K562 (cell line): Measurements from ENCODE around the gene HGS. TPM values are rescaled to one million over a fixed set of nuclear protein-coding genes. Genes with fewer than 3 reads are reported as not detected.

Source experiments
- CBFA2T2 ChIP-seq: fragments of 450-650 bp; conservative IDR thresholded peaks from 2 replicates; pipeline ENCODE4 v1.6.1; 2017; ENCODE audit warnings: mild to moderate bottlenecking
- CBFB ChIP-seq: sonication (generic); formaldehyde crosslinking; IDR thresholded peaks from 2 replicates; pipeline ENCODE4 v1.4.0; 2020; ENCODE audit warnings: mild to moderate bottlenecking, missing genetic modification reagents
- CBX1 ChIP-seq: sonication (generic); IDR thresholded peaks from 2 replicates; pipeline ENCODE4 v1.6.1; 2016; ENCODE audit warnings: antibody characterized with exemption, low read depth, mild to moderate bottlenecking
- HBP1 ChIP-seq: fragments of 450-650 bp; formaldehyde crosslinking; IDR thresholded peaks from 2 replicates; pipeline ENCODE4 v1.4.0; 2022; ENCODE audit warnings: missing genetic modification characterization
- ILF3 ChIP-seq: fragments of 450-650 bp; IDR thresholded peaks from 2 replicates; pipeline ENCODE4 v1.6.1; 2018; ENCODE audit warnings: antibody characterized with exemption, mild to moderate bottlenecking, moderate library complexity, borderline replicate concordance
- KDM4B ChIP-seq, 2 experiments: fragments of 450-650 bp in 1 of 2; sonication (generic) in 1 of 2; IDR thresholded peaks; 2 replicates each; pipeline ENCODE4 v1.6.1; 2016 to 2017; ENCODE audit warnings: borderline replicate concordance in 2 of 2, antibody characterized with exemption in 1 of 2, low read depth in 1 of 2, mild to moderate bottlenecking in 1 of 2
- MAFG ChIP-seq: fragments of 450-650 bp; conservative IDR thresholded peaks from 2 replicates; pipeline ENCODE4 v1.6.1; 2016; ENCODE audit warnings: missing genetic modification characterization, missing compliant biosample characterization
- NCOA1 ChIP-seq: fragments of 450-650 bp; IDR thresholded peaks from 2 replicates; pipeline ENCODE4 v1.6.1; 2016; ENCODE audit warnings: low read depth
- NCOA4 ChIP-seq: fragments of 450-650 bp; IDR thresholded peaks from 2 replicates; pipeline ENCODE4 v1.6.1; 2018; ENCODE audit warnings: mild to moderate bottlenecking; ENCODE audit not compliant: partially characterized antibody
- NR2C1 ChIP-seq, 2 experiments: fragments of 450-650 bp; IDR thresholded peaks; 2 replicates each; pipeline ENCODE4 v1.6.1; 2017; ENCODE audit warnings: mild to moderate bottlenecking in 2 of 2, antibody characterized with exemption in 1 of 2, inconsistent platforms in 1 of 2, missing compliant biosample characterization in 1 of 2, missing genetic modification characterization in 1 of 2
- NR2C2 ChIP-seq, 2 experiments: fragments of 200-800 bp in 1 of 2; sonication (Bioruptor generic) in 1 of 2; sonication (generic) in 1 of 2; formaldehyde crosslinking in 1 of 2; IDR thresholded peaks; 2 replicates each; pipeline versions ENCODE4 v1.6.1 to v1.8.0; 2016 to 2022; ENCODE audit warnings: mild to moderate bottlenecking in 1 of 2, missing compliant biosample characterization in 1 of 2, missing genetic modification characterization in 1 of 2, missing genetic modification reagents in 1 of 2
- POLR2A ChIP-seq: fragments of 450-650 bp; conservative IDR thresholded peaks from 2 replicates; pipeline ENCODE4 v1.6.1; 2016
- SMARCA5 ChIP-seq: fragments of 450-650 bp; IDR thresholded peaks from 2 replicates; pipeline ENCODE4 v1.6.1; 2016
- STAG1 ChIP-seq: sonication (generic); formaldehyde crosslinking; IDR thresholded peaks from 2 replicates; pipeline ENCODE4 v1.5.0; 2020; ENCODE audit warnings: missing genetic modification reagents, borderline replicate concordance
- TRIM24 ChIP-seq, 2 experiments: fragments of 450-650 bp; IDR thresholded peaks; 2 replicates each; pipeline ENCODE4 v1.6.1; 2016
- ZNF133 ChIP-seq: fragments of 250-450 bp; sonication (Bioruptor Pico); IDR thresholded peaks from 2 replicates; pipeline ENCODE4 v1.4.0; 2020; ENCODE audit warnings: mild to moderate bottlenecking
- ZNF23 ChIP-seq: fragments of 250-450 bp; sonication (Bioruptor Pico); IDR thresholded peaks from 2 replicates; pipeline ENCODE4 v1.4.0; 2020; ENCODE audit warnings: mild to moderate bottlenecking
- ZNF384 ChIP-seq: IDR thresholded peaks from 2 replicates; pipeline ENCODE4 v1.6.1; 2012; ENCODE audit warnings: low read depth, low read length, improper control_type of control experiment
- ZNF445 ChIP-seq: fragments of 250-450 bp; sonication (Bioruptor Pico); IDR thresholded peaks from 2 replicates; pipeline ENCODE4 v1.4.0; 2020; ENCODE audit warnings: low read depth, mild to moderate bottlenecking, moderate library complexity
- ZNF766 ChIP-seq: fragments of 200-800 bp; sonication (Bioruptor generic); conservative IDR thresholded peaks from 2 replicates; pipeline ENCODE4 v1.6.1; 2016; ENCODE audit warnings: missing genetic modification characterization, missing compliant biosample characterization
- polyA plus RNA-seq, 8 experiments: library from polyadenylated mRNA; depleted of rRNA in 4 of 8; stranded (reverse) in 5 of 8; unstranded in 3 of 8; fragments of >200 nt; fragmentation: Nextera tagmentation in 2 of 8; fragmentation: Illumina TruSeq in 1 of 8; extraction: Ambion mirVana in 2 of 8; extraction: Trizol in 1 of 8; gene quantifications; 2 replicates each; pipeline versions ENCODE4 v1.2.1 to v1.2.3, GENCODE V29; 2011 to 2014; ENCODE audit warnings: inconsistent platforms in 1 of 8, missing spikeins in 1 of 8
- total RNA-seq, 7 experiments: library from RNA; depleted of rRNA in 6 of 7; stranded (reverse); fragments of >200 nt in 6 of 7; fragmentation: Illumina TruSeq in 2 of 7; extraction: Trizol in 2 of 7; gene quantifications; 2 replicates each; pipeline versions ENCODE4 v1.2.1 to v1.2.3, GENCODE V29; 2011 to 2021; ENCODE audit warnings: low replicate concordance in 1 of 7
- TF ChIP-seq, protein P1 (sequence below): fragments of 250-450 bp; sonication (Bioruptor Pico); IDR thresholded peaks from 2 replicates; pipeline ENCODE4 v1.8.0; 2022; ENCODE audit warnings: moderate library complexity, mild to moderate bottlenecking, inconsistent platforms
- TF ChIP-seq, protein P2 (sequence below): fragments of 450-650 bp; IDR thresholded peaks from 2 replicates; pipeline ENCODE4 v1.6.1; 2017; ENCODE audit warnings: mild to moderate bottlenecking, moderate library complexity
- TF ChIP-seq, protein P3 (sequence below): fragments of 450-650 bp; IDR thresholded peaks from 2 replicates; pipeline ENCODE4 v1.6.1; 2018; ENCODE audit not compliant: partially characterized antibody

Gene HGS
- total and polyA plus RNA-seq, 9 of the 15 experiments (the other 6 are each of a cell fraction or from before 2014, with no cell fraction given), result 3.9 to 176 (median 77.1) TPM

DNA sequence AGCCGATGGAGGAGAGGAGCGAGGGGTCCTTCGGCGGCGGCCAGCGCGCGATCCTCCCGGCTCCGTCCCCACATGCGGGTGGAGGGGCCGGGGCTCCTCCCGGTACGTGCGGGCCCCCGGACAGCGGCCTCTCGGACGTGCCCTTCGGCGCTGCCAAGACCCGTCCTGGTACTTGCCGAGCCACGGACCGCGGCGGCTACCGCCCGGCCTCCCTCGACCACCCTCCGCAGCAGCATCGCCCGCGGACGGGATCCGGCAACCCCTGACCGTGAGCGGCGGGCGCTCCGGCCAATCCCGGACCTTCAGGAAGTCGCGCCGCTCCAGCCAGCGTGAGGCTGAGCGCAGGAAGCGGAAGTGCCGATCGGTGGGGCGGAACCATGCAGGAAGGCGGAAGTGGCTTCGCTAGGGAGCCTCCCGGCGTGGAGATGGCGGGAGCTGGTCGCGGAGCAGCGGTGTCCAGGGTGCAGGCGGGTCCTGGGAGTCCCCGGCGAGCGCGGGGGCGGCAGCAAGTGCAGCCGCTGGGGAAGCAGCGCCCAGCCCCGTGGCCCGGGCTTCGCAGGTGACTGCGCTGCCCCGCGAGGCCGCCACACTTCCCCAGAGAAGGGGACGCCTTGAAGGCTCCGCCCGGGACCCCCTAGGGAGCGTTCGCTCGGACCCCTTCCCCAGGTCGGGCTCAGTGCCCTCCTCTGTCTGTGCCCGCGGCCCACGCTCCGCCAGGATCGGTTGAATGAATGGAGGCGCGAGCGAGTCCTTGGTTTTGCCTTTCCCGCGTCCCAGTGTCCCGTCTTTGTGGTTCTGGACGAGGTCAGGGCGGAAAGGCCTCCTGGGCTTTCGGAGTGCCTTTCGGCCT is 17.2 kb upstream of the HGS start, which contains the start of the genes CCDC137 and OXLD1 (continued):
- TF ChIP-seq ZNF23 (CRISPR knock-in tag) (no peak), CBFB (no peak), NR2C2 (CRISPR knock-in tag; IDR thresholded peaks at IDR 0.05) (no peak), NR2C2 (tag; IDR thresholded peaks at IDR 0.05) (peak; percentile 92), NCOA1 (no peak), STAG1 (CRISPR knock-in tag) (no peak), CBX1 (peak; percentile 68; the same call in 1 of the 2 replicates), MAFG (tag) (no peak), CBFA2T2 (no peak), ZNF384 (no peak), ZNF133 (CRISPR knock-in tag) (no peak), KDM4B (IDR thresholded peaks at IDR 0.05; ENCODE audit: borderline replicate concordance in 2 of 2, low read depth in 1 of 2) (peak in 1 of 2 experiments; percentile 93; a peak in 2 of 4 replicates), SMARCA5 (no peak), ZNF445 (CRISPR knock-in tag) (no peak), HBP1 (CRISPR knock-in tag) (no peak), TRIM24 (IDR thresholded peaks at IDR 0.05) (no peak), NR2C1 (IDR thresholded peaks at IDR 0.05) (peak; percentile 62), NR2C1 (tag; IDR thresholded peaks at IDR 0.05) (peak; percentile 66), POLR2A (peak; percentile 95), ZNF766 (CRISPR knock-in tag) (no peak), ILF3 (no peak), NCOA4 (no peak)
- TF ChIP-seq, protein P1, sequence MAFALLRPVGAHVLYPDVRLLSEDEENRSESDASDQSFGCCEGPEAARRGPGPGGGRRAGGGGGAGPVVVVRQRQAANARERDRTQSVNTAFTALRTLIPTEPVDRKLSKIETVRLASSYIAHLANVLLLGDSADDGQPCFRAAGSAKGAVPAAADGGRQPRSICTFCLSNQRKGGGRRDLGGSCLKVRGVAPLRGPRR (CRISPR knock-in tag), result no peak
- TF ChIP-seq, protein P2, sequence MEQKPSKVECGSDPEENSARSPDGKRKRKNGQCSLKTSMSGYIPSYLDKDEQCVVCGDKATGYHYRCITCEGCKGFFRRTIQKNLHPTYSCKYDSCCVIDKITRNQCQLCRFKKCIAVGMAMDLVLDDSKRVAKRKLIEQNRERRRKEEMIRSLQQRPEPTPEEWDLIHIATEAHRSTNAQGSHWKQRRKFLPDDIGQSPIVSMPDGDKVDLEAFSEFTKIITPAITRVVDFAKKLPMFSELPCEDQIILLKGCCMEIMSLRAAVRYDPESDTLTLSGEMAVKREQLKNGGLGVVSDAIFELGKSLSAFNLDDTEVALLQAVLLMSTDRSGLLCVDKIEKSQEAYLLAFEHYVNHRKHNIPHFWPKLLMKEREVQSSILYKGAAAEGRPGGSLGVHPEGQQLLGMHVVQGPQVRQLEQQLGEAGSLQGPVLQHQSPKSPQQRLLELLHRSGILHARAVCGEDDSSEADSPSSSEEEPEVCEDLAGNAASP, result no peak
- TF ChIP-seq, protein P3, sequence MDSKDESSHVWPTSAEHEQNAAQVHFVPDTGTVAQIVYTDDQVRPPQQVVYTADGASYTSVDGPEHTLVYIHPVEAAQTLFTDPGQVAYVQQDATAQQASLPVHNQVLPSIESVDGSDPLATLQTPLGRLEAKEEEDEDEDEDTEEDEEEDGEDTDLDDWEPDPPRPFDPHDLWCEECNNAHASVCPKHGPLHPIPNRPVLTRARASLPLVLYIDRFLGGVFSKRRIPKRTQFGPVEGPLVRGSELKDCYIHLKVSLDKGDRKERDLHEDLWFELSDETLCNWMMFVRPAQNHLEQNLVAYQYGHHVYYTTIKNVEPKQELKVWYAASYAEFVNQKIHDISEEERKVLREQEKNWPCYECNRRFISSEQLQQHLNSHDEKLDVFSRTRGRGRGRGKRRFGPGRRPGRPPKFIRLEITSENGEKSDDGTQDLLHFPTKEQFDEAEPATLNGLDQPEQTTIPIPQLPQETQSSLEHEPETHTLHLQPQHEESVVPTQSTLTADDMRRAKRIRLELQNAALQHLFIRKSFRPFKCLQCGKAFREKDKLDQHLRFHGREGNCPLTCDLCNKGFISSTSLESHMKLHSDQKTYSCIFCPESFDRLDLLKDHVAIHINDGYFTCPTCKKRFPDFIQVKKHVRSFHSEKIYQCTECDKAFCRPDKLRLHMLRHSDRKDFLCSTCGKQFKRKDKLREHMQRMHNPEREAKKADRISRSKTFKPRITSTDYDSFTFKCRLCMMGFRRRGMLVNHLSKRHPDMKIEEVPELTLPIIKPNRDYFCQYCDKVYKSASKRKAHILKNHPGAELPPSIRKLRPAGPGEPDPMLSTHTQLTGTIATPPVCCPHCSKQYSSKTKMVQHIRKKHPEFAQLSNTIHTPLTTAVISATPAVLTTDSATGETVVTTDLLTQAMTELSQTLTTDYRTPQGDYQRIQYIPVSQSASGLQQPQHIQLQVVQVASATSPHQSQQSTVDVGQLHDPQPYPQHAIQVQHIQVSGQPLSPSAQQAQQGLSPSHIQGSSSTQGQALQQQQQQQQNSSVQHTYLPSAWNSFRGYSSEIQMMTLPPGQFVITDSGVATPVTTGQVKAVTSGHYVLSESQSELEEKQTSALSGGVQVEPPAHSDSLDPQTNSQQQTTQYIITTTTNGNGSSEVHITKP, result peak; percentile 15
